H1 (cell line): Measurements from ENCODE around the gene RPUSD1. TPM values are rescaled to one million over a fixed set of nuclear protein-coding genes. Genes with fewer than 3 reads are reported as not detected.
A peak's percentile ranks its signal among the peaks of the same experiment; 100 is the strongest.

ENCODE experiments used
- CTCF ChIA-PET: fragments of 300-600 bp; sonication (Branson Sonifier 250); formaldehyde crosslinking; loops from one replicate; lab custom pipeline; 2021; ENCODE audit not compliant: partially characterized antibody; lab: Charles Lee
- POLR2A ChIA-PET: fragments of 300-600 bp; sonication (Branson Sonifier 250); formaldehyde crosslinking; loops from one replicate; lab custom pipeline; 2021; ENCODE audit warnings: inconsistent platforms; ENCODE audit not compliant: partially characterized antibody; lab: Charles Lee
- DNase-seq, 2 experiments: peaks; one replicate each; pipeline versions ENCODE4 v3.0.0 to v3.0.0-alpha.2; 2010 to 2022; ENCODE audit warnings: low spot score in 2 of 2, low read depth in 1 of 2, mixed read lengths in 1 of 2
- FAIRE-seq: peaks from 2 replicates; lab custom pipeline; 2011; peaks lifted over from hg19 to GRCh38; lab: Jason Lieb, UNC
- H2AFZ ChIP-seq: 2 replicates; pipeline ENCODE4 v1.8.1; 2012; ENCODE audit warnings: low read length, inconsistent platforms
- H2AK5ac ChIP-seq: 2 replicates; pipeline ENCODE4 v1.6.1; 2013; ENCODE audit warnings: low read depth, low read length
- H2BK120ac ChIP-seq: replicated peaks from 2 replicates; pipeline ENCODE3; 2013; ENCODE audit warnings: low read depth, low read length, inconsistent platforms
- H2BK12ac ChIP-seq: 2 replicates; pipeline ENCODE4 v1.6.1; 2013; ENCODE audit warnings: low read depth, low read length
- H2BK15ac ChIP-seq: 2 replicates; pipeline ENCODE4 v1.6.1; 2013; ENCODE audit warnings: low read length
- H2BK20ac ChIP-seq: 2 replicates; pipeline ENCODE4 v1.6.1; 2013; ENCODE audit warnings: low read length
- H2BK5ac ChIP-seq: 2 replicates; pipeline ENCODE4 v1.6.1; 2013; ENCODE audit warnings: low read depth, low read length
- H3K14ac ChIP-seq: 2 replicates; pipeline ENCODE4 v1.6.1; 2013; ENCODE audit warnings: inconsistent platforms; ENCODE audit not compliant: insufficient read length
- H3K18ac ChIP-seq: 2 replicates; pipeline ENCODE4 v1.6.1; 2013; ENCODE audit warnings: low read length; ENCODE audit errors: extremely low read depth
- H3K23ac ChIP-seq: 2 replicates; pipeline ENCODE4 v1.6.1; 2013; ENCODE audit warnings: inconsistent platforms; ENCODE audit not compliant: insufficient read length
- H3K23me2 ChIP-seq: 2 replicates; pipeline ENCODE4 v1.6.1; 2013; ENCODE audit warnings: low read depth, low read length
- H3K27ac ChIP-seq: 2 replicates; pipeline ENCODE4 v1.6.1; 2011; ENCODE audit warnings: low read depth, low read length, inconsistent platforms
- H3K27me3 ChIP-seq, 4 experiments: replicated peaks in 1 of 4; 1 replicate in 1 of 4; 2 replicates in 3 of 4; pipeline versions ENCODE4 v1.6.1 to v1.8.1; 2011 to 2013; ENCODE audit warnings: low read length in 3 of 4, mild to moderate bottlenecking in 3 of 4, inconsistent platforms in 2 of 4, mixed read lengths in 2 of 4, moderate library complexity in 1 of 4; ENCODE audit not compliant: control insufficient read depth in 3 of 4, insufficient read depth in 3 of 4; ENCODE audit errors: extremely low read depth in 1 of 4
- H3K36me3 ChIP-seq, 4 experiments: 2 replicates each; pipeline versions ENCODE4 v1.6.1 to v1.8.1; 2011 to 2013; ENCODE audit warnings: mild to moderate bottlenecking in 4 of 4, low read length in 3 of 4, moderate library complexity in 2 of 4, control low read depth in 1 of 4, inconsistent platforms in 1 of 4; ENCODE audit not compliant: insufficient read depth in 4 of 4, control insufficient read depth in 2 of 4
- H3K4ac ChIP-seq: replicated peaks from 2 replicates; pipeline ENCODE3; 2013; ENCODE audit warnings: low read length, low read depth, mixed read lengths, inconsistent platforms; ENCODE audit not compliant: insufficient read length
- H3K4me1 ChIP-seq, 4 experiments: replicated peaks in 1 of 4; 1 replicate in 1 of 4; 2 replicates in 3 of 4; pipeline versions ENCODE4 v1.6.1 to v1.8.1; 2011 to 2013; ENCODE audit warnings: low read length in 3 of 4, inconsistent platforms in 2 of 4, mixed read lengths in 1 of 4; ENCODE audit not compliant: insufficient read depth in 4 of 4, control insufficient read depth in 3 of 4
- H3K4me2 ChIP-seq, 2 experiments: 2 replicates each; pipeline versions ENCODE4 v1.6.1 to v1.8.1; 2011 to 2013; ENCODE audit warnings: low read depth in 2 of 2, low read length in 2 of 2, control low read depth in 1 of 2, inconsistent platforms in 1 of 2, mild to moderate bottlenecking in 1 of 2; ENCODE audit not compliant: insufficient read depth in 1 of 2
- H3K4me3 ChIP-seq, 4 experiments: fragments of 200-600, 300-600 bp in 1 of 4; sonication (generic), shearing (Covaris generic), sonication (Bioruptor Twin) in 1 of 4; 2 replicates each; pipeline versions ENCODE4 v1.5.1 to v1.8.1; 2011 to 2016; ENCODE audit warnings: low read length in 4 of 4, low read depth in 3 of 4, control low read depth in 2 of 4, inconsistent platforms in 2 of 4, mild to moderate bottlenecking in 2 of 4, mixed read lengths in 1 of 4, moderate library complexity in 1 of 4; ENCODE audit not compliant: insufficient read depth in 2 of 4; ENCODE audit errors: extremely low read depth in 1 of 4
- H3K56ac ChIP-seq: replicated peaks from 2 replicates; pipeline ENCODE3; 2013; ENCODE audit warnings: low read depth, mild to moderate bottlenecking, mixed read lengths, low read length, inconsistent platforms; ENCODE audit not compliant: insufficient read length
- H3K79me1 ChIP-seq: 2 replicates; pipeline ENCODE4 v1.6.1; 2013; ENCODE audit warnings: low read depth, low read length, control low read depth
- H3K79me2 ChIP-seq, 2 experiments: 2 replicates each; pipeline versions ENCODE4 v1.6.1 to v1.8.1; 2012 to 2013; ENCODE audit warnings: low read length in 2 of 2, mild to moderate bottlenecking in 2 of 2, inconsistent platforms in 1 of 2; ENCODE audit not compliant: insufficient read depth in 2 of 2, control insufficient read depth in 1 of 2
- H3K9ac ChIP-seq, 4 experiments: replicated peaks in 1 of 4; 1 replicate in 1 of 4; 2 replicates in 3 of 4; pipeline versions ENCODE4 v1.6.1 to v1.8.1; 2011 to 2013; ENCODE audit warnings: low read depth in 3 of 4, low read length in 3 of 4, control low read depth in 2 of 4, mild to moderate bottlenecking in 2 of 4, moderate library complexity in 2 of 4, inconsistent platforms in 1 of 4; ENCODE audit errors: extremely low read depth in 1 of 4
- H3K9me3 ChIP-seq, 2 experiments: 2 replicates each; pipeline versions ENCODE4 v1.6.1 to v1.8.1; 2012 to 2013; ENCODE audit warnings: mild to moderate bottlenecking in 2 of 2, moderate library complexity in 2 of 2, control low read depth in 1 of 2, inconsistent platforms in 1 of 2, low read depth in 1 of 2, low read length in 1 of 2, mixed read lengths in 1 of 2; ENCODE audit not compliant: insufficient read depth in 2 of 2
- H4K20me1 ChIP-seq, 2 experiments: replicated peaks in 1 of 2; 2 replicates each; pipeline versions ENCODE3 to v1.8.1; 2011 to 2013; ENCODE audit warnings: inconsistent platforms in 2 of 2, low read length in 2 of 2, mild to moderate bottlenecking in 1 of 2; ENCODE audit not compliant: insufficient read depth in 2 of 2, control insufficient read depth in 1 of 2
- H4K5ac ChIP-seq: 2 replicates; pipeline ENCODE4 v1.6.1; 2013; ENCODE audit warnings: low read length, low read depth, mixed read lengths, inconsistent platforms; ENCODE audit not compliant: insufficient read length
- H4K8ac ChIP-seq: 2 replicates; pipeline ENCODE4 v1.8.0; 2013; ENCODE audit warnings: mild to moderate bottlenecking, moderate library complexity, low read length, inconsistent platforms; ENCODE audit not compliant: insufficient read depth; ENCODE audit errors: extremely low read depth
- H4K91ac ChIP-seq: replicated peaks from 2 replicates; pipeline ENCODE3; 2013; ENCODE audit warnings: low read length, mixed read lengths, inconsistent platforms; ENCODE audit not compliant: insufficient read length
- CBX5 ChIP-seq: fragments of 300-800, 300-1000 bp; sonication (generic); IDR thresholded peaks from 2 replicates; pipeline ENCODE4 v1.7.1; 2016; ENCODE audit warnings: antibody characterized with exemption, low read length, low read depth
- E2F6 ChIP-seq: IDR thresholded peaks from 2 replicates; pipeline ENCODE4 v1.6.1; 2012; ENCODE audit warnings: inconsistent platforms
- EP300 ChIP-seq, 2 experiments: IDR thresholded peaks; 1 replicate in 1 of 2; 2 replicates in 1 of 2; pipeline ENCODE4 v1.6.1; 2011 to 2012; ENCODE audit warnings: low read depth in 2 of 2, low read length in 2 of 2, mild to moderate bottlenecking in 2 of 2, borderline replicate concordance in 1 of 2, inconsistent platforms in 1 of 2, moderate library complexity in 1 of 2
- PHF8 ChIP-seq: fragments of 200-600 bp; sonication (generic); conservative IDR thresholded peaks from 2 replicates; pipeline ENCODE4 v1.7.1; 2012; ENCODE audit warnings: low read depth, mild to moderate bottlenecking, inconsistent platforms, low read length, moderate library complexity
- POU5F1 ChIP-seq: IDR thresholded peaks from 2 replicates; pipeline ENCODE4 v1.6.1; 2011; ENCODE audit warnings: low read depth, mild to moderate bottlenecking, low read length, moderate library complexity
- SIN3A ChIP-seq, 2 experiments: IDR thresholded peaks in 1 of 2; conservative IDR thresholded peaks in 1 of 2; 2 replicates each; pipeline ENCODE4 v1.6.1; 2011 to 2012; ENCODE audit warnings: low read length in 2 of 2, improper control_type of control experiment in 1 of 2, low read depth in 1 of 2, mild to moderate bottlenecking in 1 of 2
- SP4 ChIP-seq: IDR thresholded peaks from 2 replicates; pipeline ENCODE4 v1.6.1; 2012; ENCODE audit warnings: low read length, inconsistent platforms
- WGBS, 2 experiments: shearing (Covaris generic) in 1 of 2; methylation state at CpG; one replicate each; pipeline versions ENCODE4 v1.1.6 to v1.1.7; 2013 to 2015; ENCODE audit warnings: low lambda C conversion rate in 2 of 2, mixed read lengths in 2 of 2, inconsistent platforms in 1 of 2, low coverage in 1 of 2, missing lambda C conversion rate in 1 of 2; ENCODE audit not compliant: insufficient replicate concordance in 2 of 2, insufficient coverage in 1 of 2, insufficient read length in 1 of 2; ENCODE audit errors: extremely low coverage in 1 of 2, missing lambda C conversion rate in 1 of 2; 5-methylcytosine and 5-hydroxymethylcytosine counted together
- polyA plus RNA-seq, 7 experiments: library from polyadenylated mRNA; depleted of rRNA in 3 of 7; stranded (reverse) in 5 of 7; unstranded in 2 of 7; fragments of >200 nt in 5 of 7; fragments of 200-250 nt in 2 of 7; gene quantifications; 1 replicate in 5 of 7; 2 replicates in 1 of 7; 4 replicates in 1 of 7; pipeline versions ENCODE4 v1.2.1 to v1.2.3, GENCODE V29; 2011 to 2013; ENCODE audit warnings: missing spikeins in 2 of 7, mixed read lengths in 2 of 7
- total RNA-seq: library from RNA; stranded (reverse); fragmentation: NEBNext Ultra II Directional; extraction: Animal tissue kit (Norgen Biotek cat#: 25700); gene quantifications from 2 replicates; pipeline ENCODE4 v1.2.1, GENCODE V29; 2021

RPUSD1 gene
- total and polyA plus RNA-seq, 2 of the 8 experiments (the other 6 are each of a cell fraction or from before 2014, with no cell fraction given), result 32.2 to 61.8 TPM

GRCh38 chr16:833411-833810, 45.2 kb upstream of the RPUSD1 start:
- no peak overlapping the region for H2BK5ac ChIP-seq
- no peak overlapping the region for H2AK5ac ChIP-seq
- no peaks in the 10 kb centered on the region for H3K27me3 ChIP-seq
- no peaks in the 10 kb centered on the region for H4K20me1 ChIP-seq
- H2BK120ac ChIP-seq, result no peak overlapping the region
- no peaks in the 10 kb centered on the region for H3K23me2 ChIP-seq
- H3K27ac ChIP-seq, result no peak overlapping the region
- no peaks in the 10 kb centered on the region for H3K4me1 ChIP-seq
- no peak overlapping the region for H3K4ac ChIP-seq
- H3K56ac ChIP-seq, result no peak overlapping the region
- TF ChIP-seq CBX5, result no peak
- no peak for TF ChIP-seq EP300 (IDR thresholded peaks at IDR 0.05; ENCODE audit: borderline replicate concordance in 1 of 2, low read depth in 2 of 2, low read length in 2 of 2)
- TF ChIP-seq POU5F1, result no peak
- TF ChIP-seq PHF8, result no peak
- TF ChIP-seq E2F6, result no peak
- no peak for TF ChIP-seq SP4
- TF ChIP-seq SIN3A (conservative IDR thresholded peaks at IDR 0.05 in 1 of 2, IDR thresholded peaks at IDR 0.05 in 1 of 2; ENCODE audit: low read depth in 1 of 2, low read length in 2 of 2), result no peak
- H3K23ac ChIP-seq, result no peak overlapping the region
- no peak overlapping the region for H3K9ac ChIP-seq
- ChIA-PET CTCF (no interaction called here), POLR2A (no interaction called here)
- no peak overlapping the region for H4K5ac ChIP-seq
- H4K8ac ChIP-seq, result peak overlapping the region; percentile 68; the same call in 1 of the 2 replicates
- no peaks in the 10 kb centered on the region for H3K79me2 ChIP-seq
- H3K18ac ChIP-seq, result no peak overlapping the region
- H2AFZ ChIP-seq, result no peak overlapping the region
- H3K9me3 ChIP-seq, result peaks cover 15 to 52% of the 10 kb centered on the region in 2 experiments; a peak in 3 of 4 replicates
- FAIRE-seq (no peak), DNase-seq (no peak)
- no peak overlapping the region for H2BK15ac ChIP-seq
- 92% methylated on average over 14 of the region's 14 CpGs; no CpG with 5 or more reads in 1 of the 2 experiments for WGBS, 2 experiments
- H4K91ac ChIP-seq, result no peak overlapping the region
- no peaks in the 10 kb centered on the region for H3K36me3 ChIP-seq
- H3K14ac ChIP-seq, result no peak overlapping the region
- H2BK20ac ChIP-seq, result no peak overlapping the region
- H3K79me1 ChIP-seq, result no peaks in the 10 kb centered on the region
- no peak overlapping the region for H3K4me2 ChIP-seq
- H3K4me3 ChIP-seq, result no peak overlapping the region
- H2BK12ac ChIP-seq, result no peak overlapping the region
